BLaER1 (cell line): ENCODE data around the gene GJA5.

Source experiments
- H3K27ac ChIP-seq: shearing (Covaris generic); formaldehyde crosslinking; 2 replicates; pipeline ENCODE4 v1.8.1; 2022
- H3K27me3 ChIP-seq: shearing (Covaris generic); formaldehyde crosslinking; 2 replicates; pipeline ENCODE4 v1.8.1; 2022
- H3K36me3 ChIP-seq: shearing (Covaris generic); formaldehyde crosslinking; 2 replicates; pipeline ENCODE4 v1.8.1; 2022
- H3K4me1 ChIP-seq: shearing (Covaris generic); formaldehyde crosslinking; 2 replicates; pipeline ENCODE4 v1.8.1; 2022
- H3K4me2 ChIP-seq: shearing (Covaris generic); formaldehyde crosslinking; 2 replicates; pipeline ENCODE4 v1.8.1; 2022
- H3K4me3 ChIP-seq: shearing (Covaris generic); formaldehyde crosslinking; 2 replicates; pipeline ENCODE4 v1.8.1; 2022
- H3K9ac ChIP-seq: shearing (Covaris generic); formaldehyde crosslinking; 2 replicates; pipeline ENCODE4 v1.8.1; 2022
- H3K9me3 ChIP-seq: shearing (Covaris generic); formaldehyde crosslinking; 2 replicates; pipeline ENCODE4 v1.8.1; 2022
- H4K20me1 ChIP-seq: shearing (Covaris generic); formaldehyde crosslinking; 2 replicates; pipeline ENCODE4 v1.8.1; 2022
- Cebpa-rat ChIP-seq: shearing (Covaris generic); IDR thresholded peaks from 2 replicates; pipeline ENCODE4 v1.8.1; 2022

Gene GJA5

DNA sequence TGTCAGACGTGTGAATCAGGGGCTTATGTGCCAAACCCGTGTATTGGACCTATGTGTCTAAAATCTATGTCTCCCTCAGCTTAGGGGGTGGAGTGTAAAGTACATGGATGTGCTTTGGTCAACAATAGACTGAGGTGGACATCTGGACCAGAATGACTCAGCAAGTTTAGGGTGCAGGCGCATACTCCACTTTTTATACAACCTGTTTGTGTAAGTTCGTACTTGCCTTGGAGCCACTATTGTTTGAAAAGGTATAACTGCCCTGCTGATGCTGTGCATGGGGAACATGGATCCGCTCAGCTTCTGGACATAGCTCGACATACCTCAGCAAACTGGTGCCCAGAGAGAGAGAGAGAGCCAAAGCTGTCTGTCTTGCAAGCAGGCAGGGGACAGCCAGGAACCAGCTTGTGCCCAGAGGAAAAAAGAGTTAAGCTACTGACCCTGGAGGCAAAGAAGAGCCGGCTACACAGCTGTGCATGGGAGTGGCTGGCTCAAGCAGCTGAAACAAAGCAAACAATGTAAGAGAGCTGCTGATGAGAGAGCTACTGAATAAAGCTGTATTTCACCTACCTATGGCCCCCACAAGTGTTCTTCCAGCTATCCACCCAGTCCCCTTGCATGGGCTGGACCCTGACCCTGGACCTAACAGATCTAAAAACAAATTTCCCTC, 41.2 kb downstream of the GJA5 start:
- Histone ChIP-seq H3K4me2 (no peak overlapping the region), H3K36me3 (no peaks in the 10 kb centered on the region), H3K9me3 (peaks cover 25% of the 10 kb centered on the region), H3K27me3 (no peaks in the 10 kb centered on the region), H4K20me1 (no peaks in the 10 kb centered on the region), H3K9ac (no peak overlapping the region), H3K4me3 (no peak overlapping the region; the same call in 1 of the 2 replicates), H3K27ac (no peak overlapping the region), H3K4me1 (peaks cover 22% of the 10 kb centered on the region)
- TF ChIP-seq Cebpa-rat = no peak

DNA sequence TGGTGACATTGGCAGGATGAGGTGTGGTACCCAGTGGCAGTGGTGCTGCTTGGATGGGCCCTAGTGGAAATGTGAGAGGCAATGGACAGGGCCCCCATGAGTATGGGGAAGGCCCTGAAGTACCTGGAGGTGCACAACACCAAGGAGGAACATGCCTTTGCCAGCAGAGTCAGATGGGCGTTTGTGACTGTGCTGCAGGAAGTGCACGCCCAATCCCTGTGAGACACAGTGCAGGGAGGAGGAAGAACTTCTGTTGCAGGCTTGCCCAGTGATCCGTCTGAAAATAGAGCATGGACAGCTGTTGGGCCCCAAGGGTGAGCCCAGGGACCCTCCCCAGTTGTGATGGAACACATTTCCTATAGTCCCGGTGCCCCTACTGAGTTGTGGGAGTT, 42.7 kb downstream of the GJA5 start:
- no peak for TF ChIP-seq Cebpa-rat
- Histone ChIP-seq H3K27ac (peak overlapping the region; percentile 16; the same call in 1 of the 2 replicates), H3K4me1 (peaks cover 22% of the 10 kb centered on the region), H3K36me3 (no peaks in the 10 kb centered on the region), H3K9me3 (peaks cover 25% of the 10 kb centered on the region), H3K4me3 (no peak overlapping the region), H3K27me3 (no peaks in the 10 kb centered on the region), H4K20me1 (no peaks in the 10 kb centered on the region), H3K9ac (no peak overlapping the region), H3K4me2 (peak overlapping the region; percentile 69)

DNA sequence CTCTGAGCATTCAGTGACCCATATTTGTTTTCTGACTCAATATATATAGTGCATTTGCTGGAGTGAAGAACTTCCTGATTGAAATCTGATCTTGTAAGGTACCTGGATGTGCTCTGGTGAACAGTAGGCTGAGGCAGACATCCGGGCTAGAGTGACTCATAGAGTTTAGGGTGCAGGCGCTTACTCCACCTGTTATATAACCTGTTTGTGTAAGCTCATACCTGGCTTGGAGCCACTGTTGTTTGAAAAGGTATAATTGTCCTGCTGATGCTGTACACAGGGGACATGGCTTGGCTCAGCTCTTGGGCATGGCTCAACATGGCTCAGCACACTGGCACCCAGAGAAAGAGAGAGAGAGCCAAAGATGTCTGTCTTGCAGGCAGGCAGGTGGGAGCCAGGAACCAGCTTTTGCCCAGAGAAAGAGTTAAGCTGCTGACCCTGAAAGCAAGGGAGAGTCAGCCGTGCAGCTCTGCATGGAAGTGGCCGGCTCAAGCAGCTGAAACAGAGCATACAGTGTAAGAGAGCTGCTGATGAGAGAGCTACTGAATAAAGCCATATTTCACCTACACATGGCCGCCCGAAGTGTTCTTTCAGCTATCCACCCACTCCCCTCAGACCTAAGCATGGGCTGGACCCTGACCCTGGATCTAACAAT, 43.2 kb downstream of the GJA5 start:
- no peak for TF ChIP-seq Cebpa-rat
- Histone ChIP-seq H3K36me3 (no peaks in the 10 kb centered on the region), H3K9ac (no peak overlapping the region), H3K27me3 (no peaks in the 10 kb centered on the region), H3K4me1 (peaks cover 22% of the 10 kb centered on the region), H3K27ac (peak overlapping the region; percentile 16; the same call in 1 of the 2 replicates), H4K20me1 (no peaks in the 10 kb centered on the region), H3K4me2 (peak overlapping the region; percentile 69), H3K9me3 (peaks cover 25% of the 10 kb centered on the region), H3K4me3 (no peak overlapping the region)

DNA sequence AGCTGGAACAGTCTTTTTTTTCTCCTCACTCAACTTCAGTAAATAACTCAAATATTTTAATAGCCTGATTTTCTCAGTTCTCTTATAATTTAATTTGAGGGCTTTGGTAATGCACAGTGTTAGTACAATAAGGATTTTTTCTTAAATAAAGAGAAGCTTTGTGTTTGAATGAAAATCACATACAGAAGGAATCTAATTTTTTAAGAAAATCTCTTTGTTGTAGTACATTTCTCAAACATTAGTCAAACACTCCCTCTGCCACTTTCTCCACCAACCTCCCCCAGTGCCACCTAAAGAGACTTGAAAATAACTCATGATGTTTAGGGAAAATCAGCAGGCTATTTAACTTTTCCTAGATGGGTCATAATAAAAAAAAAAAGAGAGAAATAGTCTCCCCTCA, 47.8 kb downstream of the GJA5 start:
- H3K4me2 ChIP-seq = no peak overlapping the region
- no peaks in the 10 kb centered on the region for H4K20me1 ChIP-seq
- peaks cover 12% of the 10 kb centered on the region for H3K4me1 ChIP-seq
- H3K9ac ChIP-seq = no peak overlapping the region
- H3K9me3 ChIP-seq = no peaks in the 10 kb centered on the region
- no peaks in the 10 kb centered on the region for H3K36me3 ChIP-seq
- no peak overlapping the region for H3K27ac ChIP-seq
- TF ChIP-seq Cebpa-rat = no peak
- no peaks in the 10 kb centered on the region for H3K27me3 ChIP-seq
- H3K4me3 ChIP-seq = no peak overlapping the region
